ENCODE results near the gene LIPK.
"Not testable (repeated sequence)": the region's sequence is repeated elsewhere in the genome, so short reads cannot be mapped to it uniquely, and the experiment has no call there.

The LIPK gene

GRCh38 chr10:88721392-88721791 is 15.3 kb downstream of the LIPK start:
- no peak for DNase-seq (ENCODE audit: low read depth, low spot score)

DNA sequence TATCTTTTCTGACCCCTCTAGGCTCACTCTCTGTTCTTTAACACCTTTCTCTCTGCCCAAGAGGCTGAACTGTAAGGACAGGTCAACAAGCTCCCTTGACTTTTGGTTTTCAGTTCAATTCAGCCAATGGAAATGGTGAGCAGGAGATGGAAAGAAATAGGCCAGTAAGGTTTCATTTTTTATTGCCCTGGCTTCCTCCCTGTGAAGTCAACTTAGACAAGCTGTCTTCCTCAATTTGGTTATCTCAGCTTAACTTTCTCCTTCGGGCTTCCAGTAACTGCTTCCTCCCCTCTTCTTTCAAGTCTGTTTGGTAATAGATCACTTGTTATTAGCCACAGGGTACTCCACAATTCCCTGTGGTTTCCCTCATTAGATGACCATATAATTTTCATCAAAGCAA is 19.7 kb downstream of the LIPK start:
- no peak for DNase-seq (ENCODE audit: low read depth, low spot score)

- no peak for DNase-seq (ENCODE audit: low read depth, low spot score)
These were observed 22.2 kb downstream of the LIPK start for GRCh38 chr10:88728107-88728763.

DNA sequence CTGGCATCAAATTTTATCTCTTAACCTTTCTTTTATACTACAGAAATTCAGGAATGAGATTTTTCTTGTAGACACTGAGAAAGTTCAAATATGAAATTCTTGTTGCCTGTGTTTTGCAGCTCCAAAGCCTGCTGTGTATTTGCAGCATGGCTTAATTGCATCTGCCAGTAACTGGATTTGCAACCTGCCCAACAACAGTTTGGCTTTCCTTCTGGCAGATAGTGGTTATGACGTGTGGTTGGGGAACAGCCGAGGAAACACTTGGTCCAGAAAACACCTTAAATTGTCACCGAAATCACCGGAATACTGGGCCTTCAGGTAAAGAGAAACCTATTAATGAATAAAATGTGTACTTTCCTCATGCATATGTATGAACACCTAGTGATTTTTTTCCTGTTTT is 24.8 kb downstream of the LIPK start:
- DNase-seq (ENCODE audit: low read depth, low spot score) = no peak

DNA sequence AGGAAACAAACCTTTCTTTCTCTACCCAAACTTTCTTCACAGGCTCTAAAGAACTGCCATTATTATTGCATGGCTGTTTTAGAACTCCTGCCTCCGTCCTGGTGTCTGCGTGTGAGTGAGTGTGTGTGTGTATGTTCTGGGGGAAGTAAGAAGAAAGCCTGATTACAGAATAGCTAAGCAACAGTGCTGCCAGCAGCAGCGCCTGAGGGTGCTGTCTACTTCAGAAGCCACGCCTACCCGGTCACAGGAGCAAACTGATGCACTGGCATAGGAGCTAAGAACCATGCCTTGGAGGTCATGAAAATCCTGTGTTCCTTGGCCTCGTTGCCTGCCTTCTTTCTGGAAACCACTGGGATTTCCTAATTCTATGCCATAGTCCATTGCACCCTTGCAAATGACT is 25.2 kb downstream of the LIPK start:
- no peak for DNase-seq (ENCODE audit: low read depth, low spot score)

DNA sequence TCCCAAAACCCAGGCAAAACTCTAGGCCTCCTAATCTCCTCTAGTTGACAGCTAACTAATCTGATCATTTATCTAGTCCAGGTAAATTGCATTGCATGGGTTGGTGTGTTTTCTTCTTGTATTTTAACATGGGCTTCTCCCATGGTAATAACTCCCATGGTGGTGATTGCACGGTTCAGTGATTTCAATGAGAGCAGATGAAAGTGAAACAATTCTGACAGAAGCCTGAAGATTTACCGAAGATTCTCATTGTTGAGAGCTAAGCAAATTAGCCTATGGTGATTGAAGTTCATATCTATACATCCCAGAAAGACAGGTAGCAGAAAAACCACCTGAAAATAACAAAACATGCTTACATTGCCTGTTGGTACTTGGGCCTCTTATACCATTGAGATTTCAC is 27.2 kb downstream of the LIPK start:
- no peak for DNase-seq (ENCODE audit: low read depth, low spot score)

DNA sequence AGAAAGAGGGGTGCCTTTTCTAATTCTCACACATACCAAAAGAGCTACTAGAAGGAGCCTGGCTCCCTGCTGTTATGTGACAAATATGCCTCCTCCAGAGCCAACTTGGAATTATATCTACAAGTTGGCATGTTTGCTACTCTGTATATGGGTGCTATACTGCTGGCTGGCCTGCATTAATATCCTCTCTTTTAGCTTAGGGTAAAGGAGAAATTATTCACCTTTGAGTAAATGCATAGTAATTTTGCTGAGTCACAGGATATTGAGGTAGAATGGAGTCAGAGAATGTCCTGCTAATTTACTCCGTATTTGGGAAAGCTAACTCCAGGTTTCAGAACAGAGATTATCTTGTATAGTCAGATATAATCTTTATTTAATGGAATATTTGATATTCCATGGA is 29.6 kb downstream of the LIPK start:
- no peak for DNase-seq (ENCODE audit: low read depth, low spot score)

- not testable (repeated sequence) for DNase-seq (ENCODE audit: low read depth, low spot score)
These were observed 35.9 kb downstream of the LIPK start for GRCh38 chr10:88741921-88742320.

- no peak for DNase-seq (ENCODE audit: low read depth, low spot score)
These were observed 36.4 kb downstream of the LIPK start for GRCh38 chr10:88742448-88742847.

GRCh38 chr10:88744002-88744401 is 38.0 kb downstream of the LIPK start:
- DNase-seq (ENCODE audit: low read depth, low spot score) = no peak

DNA sequence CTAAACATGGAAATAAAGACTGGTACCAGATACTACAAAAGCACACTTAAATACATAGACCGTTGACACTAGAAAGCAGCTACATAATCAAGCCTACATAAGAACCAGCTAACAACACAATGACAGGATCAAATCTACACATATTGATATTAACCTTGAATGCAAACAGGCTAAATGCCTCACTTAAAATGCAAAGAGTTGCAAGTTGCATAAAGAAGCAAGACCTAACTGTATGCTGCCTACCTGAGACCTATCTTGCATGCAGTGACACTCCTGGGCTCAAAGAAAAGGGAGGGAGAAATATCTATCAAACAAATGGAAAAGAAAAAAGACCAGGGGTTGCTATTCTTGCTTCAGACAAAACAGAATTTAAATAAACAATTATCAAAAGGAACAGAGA is 39.6 kb downstream of the LIPK start:
- no peak for DNase-seq (ENCODE audit: low read depth, low spot score)

GRCh38 chr10:88754287-88754686 is 48.2 kb downstream of the LIPK start:
- DNase-seq (ENCODE audit: low read depth, low spot score) = peak; percentile 17

GRCh38 chr10:88755753-88756152 is 49.7 kb downstream of the LIPK start:
- DNase-seq (ENCODE audit: low read depth, low spot score) = no peak

DNA sequence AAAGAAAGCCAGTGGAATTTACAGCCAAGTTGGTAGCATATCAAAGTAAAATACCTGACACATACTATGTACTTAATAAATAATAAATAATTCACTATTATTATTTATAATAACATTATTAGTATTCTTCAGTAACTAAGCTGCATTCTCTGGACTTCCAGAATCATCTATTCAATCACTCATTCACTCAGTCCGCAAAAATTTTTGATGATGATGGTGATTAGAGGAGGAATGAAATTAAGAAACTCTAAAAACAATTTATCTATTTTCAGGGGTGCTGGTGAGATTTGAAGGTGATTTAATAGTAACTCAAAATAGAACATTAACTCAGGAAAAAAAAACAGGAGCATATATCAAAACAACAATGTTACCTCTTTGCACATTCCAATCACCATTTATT is 50.6 kb downstream of the LIPK start:
- no peak for DNase-seq (ENCODE audit: low read depth, low spot score)

- DNase-seq (ENCODE audit: low read depth, low spot score) = no peak
These were observed 53.5 kb downstream of the LIPK start, which contains the start of gene LIPN for GRCh38 chr10:88759366-88760101. TSS of gene LIPN (plus strand) at chr10:88760020. CDS start at chr10:88761406, 1,386 bp downstream.

- no peak for DNase-seq (ENCODE audit: low read depth, low spot score)
These were observed 56.9 kb downstream of the LIPK start for GRCh38 chr10:88762906-88763305.

DNA sequence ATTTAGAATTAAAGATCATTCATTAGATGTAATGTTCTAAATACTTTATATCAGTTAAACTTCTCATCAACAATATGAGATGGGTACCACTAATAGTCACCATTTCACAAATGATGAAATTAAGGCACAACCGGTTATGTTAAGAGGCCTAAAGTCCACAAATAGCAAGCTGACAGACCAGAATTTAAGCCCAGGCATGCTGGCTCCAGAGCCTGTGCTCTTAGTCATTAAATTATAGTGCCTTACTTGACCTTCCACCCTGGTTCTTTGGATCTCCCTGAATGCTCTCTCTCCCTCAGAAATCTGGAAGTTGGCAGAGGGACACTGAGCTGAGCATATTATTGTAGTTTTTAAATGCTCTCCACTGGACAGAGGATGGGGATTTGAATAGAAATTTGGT is 57.4 kb downstream of the LIPK start:
- DNase-seq (ENCODE audit: low read depth, low spot score) = no peak

- DNase-seq (ENCODE audit: low read depth, low spot score) = no peak
These were observed 58.1 kb downstream of the LIPK start for GRCh38 chr10:88764110-88764509.

- no peak for DNase-seq (ENCODE audit: low read depth, low spot score)
These were observed 59.8 kb downstream of the LIPK start for GRCh38 chr10:88765816-88766215.

GRCh38 chr10:88769384-88769783 is 63.3 kb downstream of the LIPK start:
- no peak for DNase-seq (ENCODE audit: low read depth, low spot score)

DNA sequence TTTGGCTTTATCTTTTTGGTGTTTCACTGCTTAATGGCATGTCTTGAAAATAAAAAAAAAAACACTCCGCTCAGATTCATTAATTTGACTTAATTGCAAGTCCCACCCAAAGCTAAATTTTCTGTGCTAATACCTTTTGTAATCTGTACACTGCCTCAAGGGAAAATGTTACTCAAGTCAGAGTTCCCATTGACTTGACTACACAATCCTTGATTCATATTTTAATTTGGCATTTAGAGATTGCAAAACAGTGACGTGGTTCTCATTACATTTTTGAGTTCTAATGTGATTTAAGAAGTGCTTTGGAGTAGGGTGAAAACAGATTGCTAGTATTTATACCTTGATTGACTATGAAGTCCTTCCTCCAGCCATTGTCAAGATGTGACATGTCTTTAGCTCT is 75.2 kb downstream of the LIPK start:
- DNase-seq (ENCODE audit: low read depth, low spot score) = no peak

DNA sequence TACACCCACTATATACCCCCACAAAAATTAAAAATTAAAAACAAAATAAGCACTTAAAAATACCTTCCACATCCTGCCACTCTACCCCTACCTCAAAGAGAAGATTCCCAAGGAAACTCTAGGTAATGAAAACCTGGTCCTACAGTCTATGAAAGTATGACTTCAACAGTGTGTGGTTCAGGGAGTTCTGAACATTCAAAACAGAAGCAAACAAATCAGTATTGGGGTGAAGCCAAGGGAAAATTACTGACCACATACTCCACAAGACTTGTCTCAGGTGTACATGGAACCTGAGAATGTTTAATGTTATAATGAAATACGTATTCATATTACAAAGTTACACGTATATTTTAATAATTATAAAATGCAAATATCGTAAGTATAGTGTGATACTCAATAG is 76.2 kb downstream of the LIPK start:
- no peak for DNase-seq (ENCODE audit: low read depth, low spot score)

GRCh38 chr10:88783724-88784123 is 77.7 kb downstream of the LIPK start:
- no peak for DNase-seq (ENCODE audit: low read depth, low spot score)
